ENCODE data around the gene OGFR.

- TF ChIP-seq CTCF (IDR thresholded peaks at IDR 0.05) (no peak), POLR2A (IDR thresholded peaks at IDR 0.05) (no peak)
These were observed 25.8 kb upstream of the OGFR start for GRCh38 chr20:62778601-62779416.
